HepG2 (cell line): ENCODE results near the gene EFNA3. TPM values are rescaled to one million over a fixed set of nuclear protein-coding genes. Genes with fewer than 3 reads are reported as not detected.
A peak's percentile ranks its signal among the peaks of the same experiment; 100 is the strongest.

Experiments
- CREB1 ChIP-seq, 2 experiments: fragments of 450-650 bp in 1 of 2; IDR thresholded peaks; 2 replicates each; pipeline ENCODE4 v1.6.1; 2016 to 2017; ENCODE audit warnings: control low read depth in 1 of 2, mild to moderate bottlenecking in 1 of 2, missing compliant biosample characterization in 1 of 2, missing genetic modification characterization in 1 of 2
- E2F2 ChIP-seq: sonication (generic); formaldehyde crosslinking; IDR thresholded peaks from 2 replicates; pipeline ENCODE4 v1.4.0; 2020; ENCODE audit warnings: missing genetic modification reagents, borderline replicate concordance
- FOXA3 ChIP-seq: IDR thresholded peaks from 2 replicates; pipeline ENCODE4 v1.6.1; 2016; ENCODE audit warnings: missing genetic modification reagents, missing compliant biosample characterization
- HNRNPK ChIP-seq: fragments of 200-400 bp; formaldehyde crosslinking; IDR thresholded peaks from 2 replicates; pipeline ENCODE4 v1.6.1; 2018; ENCODE audit warnings: low read length, low read depth, moderate library complexity, mild to moderate bottlenecking; ENCODE audit not compliant: poor library complexity, severe bottlenecking
- MTA1 ChIP-seq: sonication (generic); formaldehyde crosslinking; IDR thresholded peaks from 2 replicates; pipeline ENCODE4 v1.4.0; 2020; ENCODE audit warnings: missing genetic modification reagents, mild to moderate bottlenecking, borderline replicate concordance
- POLR2AphosphoS2 ChIP-seq: IDR thresholded peaks from 2 replicates; pipeline ENCODE4 v1.6.1; 2011; ENCODE audit warnings: low read depth, low read length, improper control_type of control experiment
- RFX3 ChIP-seq: IDR thresholded peaks from 2 replicates; pipeline ENCODE4 v1.6.1; 2016; ENCODE audit warnings: missing biosample characterization, missing genetic modification reagents
- SALL2 ChIP-seq: sonication (generic); formaldehyde crosslinking; IDR thresholded peaks from 2 replicates; pipeline ENCODE4 v1.8.1; 2023; ENCODE audit warnings: mild to moderate bottlenecking, missing genetic modification reagents, inconsistent platforms
- TFDP2 ChIP-seq: sonication (generic); formaldehyde crosslinking; IDR thresholded peaks from 2 replicates; pipeline ENCODE4 v1.4.0; 2020; ENCODE audit warnings: missing genetic modification reagents
- TOPORS ChIP-seq: sonication (generic); formaldehyde crosslinking; IDR thresholded peaks from 2 replicates; pipeline ENCODE4 v1.8.0; 2023; ENCODE audit warnings: mild to moderate bottlenecking, missing genetic modification reagents
- U2AF2 ChIP-seq: fragments of 200-400 bp; formaldehyde crosslinking; IDR thresholded peaks from 2 replicates; pipeline ENCODE4 v1.6.1; 2017; ENCODE audit warnings: low read depth, mild to moderate bottlenecking, low read length
- ZBED4 ChIP-seq: sonication (generic); formaldehyde crosslinking; IDR thresholded peaks from 2 replicates; pipeline ENCODE4 v1.4.0; 2020; ENCODE audit warnings: missing genetic modification reagents, borderline replicate concordance
- ZNF101 ChIP-seq: sonication (generic); formaldehyde crosslinking; IDR thresholded peaks from 2 replicates; pipeline ENCODE4 v1.4.0; 2020; ENCODE audit warnings: mild to moderate bottlenecking, low read depth, missing genetic modification reagents, borderline replicate concordance
- ZNF160 ChIP-seq: sonication (generic); formaldehyde crosslinking; IDR thresholded peaks from 2 replicates; pipeline ENCODE4 v1.8.0; 2022; ENCODE audit warnings: mild to moderate bottlenecking, inconsistent platforms, missing genetic modification reagents
- ZNF281 ChIP-seq: sonication (generic); formaldehyde crosslinking; IDR thresholded peaks from 2 replicates; pipeline ENCODE4 v1.4.0; 2020; ENCODE audit warnings: missing genetic modification reagents, borderline replicate concordance
- ZNF296 ChIP-seq: sonication (generic); formaldehyde crosslinking; conservative IDR thresholded peaks from 2 replicates; pipeline ENCODE4 v1.5.0; 2020; ENCODE audit warnings: mild to moderate bottlenecking, missing genetic modification reagents
- ZNF530 ChIP-seq: sonication (generic); formaldehyde crosslinking; IDR thresholded peaks from 2 replicates; pipeline ENCODE4 v1.5.0; 2020; ENCODE audit warnings: low read depth, mild to moderate bottlenecking, missing genetic modification reagents
- ZNF614 ChIP-seq: IDR thresholded peaks from 2 replicates; pipeline ENCODE4 v1.6.1; 2018; ENCODE audit warnings: missing biosample characterization, missing genetic modification reagents, inconsistent platforms, borderline replicate concordance
- ZNF776 ChIP-seq: sonication (generic); formaldehyde crosslinking; IDR thresholded peaks from 2 replicates; pipeline ENCODE4 v1.4.0; 2020; ENCODE audit warnings: mild to moderate bottlenecking, missing genetic modification reagents
- ZNF891 ChIP-seq: sonication (generic); formaldehyde crosslinking; IDR thresholded peaks from 2 replicates; pipeline ENCODE4 v1.5.0; 2020; ENCODE audit warnings: mild to moderate bottlenecking, missing genetic modification reagents
- polyA plus RNA-seq, 8 experiments: library from polyadenylated mRNA; depleted of rRNA in 3 of 8; stranded (reverse) in 7 of 8; unstranded in 1 of 8; fragments of >200 nt; fragmentation: Illumina TruSeq in 4 of 8; extraction: Trizol in 4 of 8; gene quantifications; 2 replicates each; pipeline versions ENCODE4 v1.2.1 to v1.2.3, GENCODE V29; 2011 to 2016; ENCODE audit warnings: low read depth in 4 of 8, missing spikeins in 1 of 8, mixed read lengths in 1 of 8; ENCODE audit not compliant: insufficient read depth in 1 of 8
- total RNA-seq, 5 experiments: library from RNA; depleted of rRNA; stranded (reverse); fragments of >200 nt; fragmentation: Illumina TruSeq; extraction: Trizol; gene quantifications; 2 replicates each; pipeline ENCODE4 v1.2.3, GENCODE V29; 2016; ENCODE audit warnings: low read depth in 1 of 5

EFNA3 gene
- total and polyA plus RNA-seq, 2 of the 13 experiments (the other 11 are each of a cell fraction or from before 2014, with no cell fraction given): 1.0 to 5.7 TPM

- TF ChIP-seq ZNF281 (CRISPR knock-in tag) (no peak), TFDP2 (no peak), ZNF530 (CRISPR knock-in tag) (no peak), SALL2 (CRISPR knock-in tag) (no peak), ZBED4 (CRISPR knock-in tag) (no peak), E2F2 (CRISPR knock-in tag) (no peak), POLR2AphosphoS2 (no peak), U2AF2 (no peak), MTA1 (0 out of 2 replicates have a peak, but pooled peaks have one; percentile 31), FOXA3 (no peak), CREB1 (IDR thresholded peaks at IDR 0.05) (no peak), CREB1 (CRISPR knock-in tag; IDR thresholded peaks at IDR 0.05) (no peak), TOPORS (CRISPR knock-in tag) (no peak), ZNF101 (CRISPR knock-in tag) (no peak), ZNF296 (CRISPR knock-in tag) (no peak), ZNF614 (CRISPR knock-in tag) (no peak), ZNF160 (CRISPR knock-in tag) (no peak), ZNF776 (CRISPR knock-in tag) (no peak), RFX3 (CRISPR knock-in tag) (no peak), HNRNPK (no peak), ZNF891 (CRISPR knock-in tag) (no peak)
Observed at GRCh38 chr1:155043301-155043702, 35.3 kb upstream of the EFNA3 start (continued).
